IPS-11a (cell line): ENCODE data around the gene CARS2.

ENCODE experiments used
- H3K4me3 ChIP-seq: one replicate; pipeline ENCODE4 v1.5.1; 2013; ENCODE audit warnings: low read depth, low read length, control low read depth

CARS2 gene

DNA sequence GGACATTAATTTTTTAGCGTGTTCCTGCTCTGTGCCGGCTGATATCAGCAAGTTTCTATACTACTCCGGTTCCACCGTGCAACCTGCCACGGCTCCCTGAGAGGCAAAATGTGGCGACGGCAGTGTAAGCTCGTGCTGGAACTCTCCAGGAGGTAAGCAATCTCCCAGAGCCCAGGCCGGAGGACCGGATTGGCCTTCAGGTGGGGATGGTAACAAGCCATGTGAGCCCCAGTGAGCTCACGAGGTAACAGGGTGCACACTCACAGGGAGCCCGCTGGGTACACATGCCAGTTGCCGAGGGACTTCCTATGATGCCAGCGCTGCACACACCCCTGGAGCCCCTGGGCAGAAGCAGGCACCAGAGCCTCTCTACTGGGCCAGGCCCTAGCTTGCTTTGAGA lies 52.1 kb downstream of the CARS2 start:
- H3K4me3 ChIP-seq, result no peak overlapping the region

- H3K4me3 ChIP-seq, result no peak overlapping the region
Measured at GRCh38 chr13:110653271-110653670, 52.6 kb downstream of the CARS2 start.

DNA sequence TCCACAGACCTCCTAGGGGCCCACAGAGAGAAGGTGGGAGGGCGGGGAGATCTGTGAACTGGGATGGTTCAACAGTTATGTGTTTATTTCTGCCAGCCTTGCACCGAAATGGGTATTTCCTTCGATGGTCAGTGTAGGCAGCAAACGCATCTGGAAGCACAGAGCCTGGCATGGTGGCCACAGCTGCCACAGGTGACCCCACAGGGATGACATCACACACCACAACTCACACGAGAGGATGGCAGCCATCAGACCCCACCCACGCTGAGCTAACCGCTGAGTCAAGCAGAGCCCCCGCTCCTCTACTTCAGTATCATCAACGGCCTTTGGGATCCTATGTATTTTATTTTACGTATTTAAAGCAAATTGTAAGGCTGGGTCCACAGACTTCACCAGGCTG lies 53.2 kb downstream of the CARS2 start:
- H3K4me3 ChIP-seq, result no peak overlapping the region

DNA sequence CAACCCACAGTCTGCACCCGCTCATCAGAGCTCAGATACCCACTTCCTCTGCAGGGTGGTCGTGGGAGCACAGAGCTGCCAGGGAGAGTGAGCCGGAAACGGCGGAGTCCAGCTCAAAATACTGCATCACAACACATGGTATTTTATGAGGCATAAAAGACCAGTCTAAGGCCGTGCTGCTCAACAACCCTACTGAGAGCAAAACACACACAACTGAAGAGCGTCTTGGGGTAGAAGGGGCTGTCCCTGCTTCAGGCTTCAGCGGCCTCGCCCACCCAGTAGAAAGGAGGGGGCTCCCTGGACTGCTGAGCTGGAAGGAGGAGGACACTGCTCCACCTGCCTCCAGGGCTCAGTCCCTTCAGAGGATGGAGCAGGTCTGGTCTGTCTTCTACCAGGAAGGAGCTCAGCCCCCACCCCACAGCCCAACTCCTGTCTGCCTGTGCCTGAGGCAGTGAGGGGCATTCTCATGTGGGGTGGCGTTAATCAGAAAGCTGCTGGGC lies 53.6 kb downstream of the CARS2 start:
- no peak overlapping the region for H3K4me3 ChIP-seq

- H3K4me3 ChIP-seq, result no peak overlapping the region
Measured at GRCh38 chr13:110651726-110652230, 54.1 kb downstream of the CARS2 start.

GRCh38 chr13:110651271-110651670 lies 54.6 kb downstream of the CARS2 start:
- H3K4me3 ChIP-seq, result no peak overlapping the region

DNA sequence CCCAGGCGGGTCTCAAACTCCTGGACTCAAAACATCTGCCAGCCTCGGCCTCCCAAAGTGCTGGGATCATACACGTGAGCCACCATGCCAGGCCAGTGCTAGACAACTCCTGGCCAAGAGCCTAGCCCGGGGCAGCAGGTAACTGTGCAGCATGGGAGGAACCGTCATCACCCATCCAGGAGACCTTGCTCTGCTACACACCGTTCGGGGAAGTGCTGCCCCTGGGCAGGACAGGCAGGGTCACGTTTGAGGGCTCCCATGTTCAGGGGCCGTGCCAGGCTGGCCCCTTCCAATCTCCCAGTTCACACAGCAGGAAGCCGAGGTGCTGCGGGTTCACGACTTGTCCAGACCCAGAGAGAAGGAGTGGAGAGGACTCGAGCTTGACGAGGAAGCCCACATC lies 55.5 kb downstream of the CARS2 start:
- no peak overlapping the region for H3K4me3 ChIP-seq

GRCh38 chr13:110649551-110649950 lies 56.4 kb downstream of the CARS2 start:
- no peak overlapping the region for H3K4me3 ChIP-seq

GRCh38 chr13:110648848-110649421 lies 57.0 kb downstream of the CARS2 start:
- H3K4me3 ChIP-seq, result no peak overlapping the region

GRCh38 chr13:110648146-110648819 lies 57.6 kb downstream of the CARS2 start:
- no peak overlapping the region for H3K4me3 ChIP-seq

DNA sequence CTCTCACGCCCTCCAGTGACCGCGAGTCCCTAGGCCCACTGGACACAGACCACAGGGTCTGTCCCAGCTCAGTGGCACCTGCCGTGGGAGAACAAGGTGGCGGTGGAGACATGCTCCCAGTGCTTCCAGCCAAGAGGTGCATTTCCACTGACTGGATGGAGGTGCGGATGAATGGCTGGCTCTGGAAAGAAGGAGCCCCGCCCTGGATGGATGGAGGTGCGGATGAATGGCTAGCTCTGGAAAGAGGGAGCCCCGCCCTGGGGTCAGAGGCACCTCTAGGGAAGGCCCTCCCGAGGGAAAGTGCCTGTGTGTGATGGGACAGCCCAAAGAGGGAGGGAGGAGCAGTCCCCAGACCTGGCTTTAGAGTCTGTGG lies 58.6 kb downstream of the CARS2 start:
- no peak overlapping the region for H3K4me3 ChIP-seq

DNA sequence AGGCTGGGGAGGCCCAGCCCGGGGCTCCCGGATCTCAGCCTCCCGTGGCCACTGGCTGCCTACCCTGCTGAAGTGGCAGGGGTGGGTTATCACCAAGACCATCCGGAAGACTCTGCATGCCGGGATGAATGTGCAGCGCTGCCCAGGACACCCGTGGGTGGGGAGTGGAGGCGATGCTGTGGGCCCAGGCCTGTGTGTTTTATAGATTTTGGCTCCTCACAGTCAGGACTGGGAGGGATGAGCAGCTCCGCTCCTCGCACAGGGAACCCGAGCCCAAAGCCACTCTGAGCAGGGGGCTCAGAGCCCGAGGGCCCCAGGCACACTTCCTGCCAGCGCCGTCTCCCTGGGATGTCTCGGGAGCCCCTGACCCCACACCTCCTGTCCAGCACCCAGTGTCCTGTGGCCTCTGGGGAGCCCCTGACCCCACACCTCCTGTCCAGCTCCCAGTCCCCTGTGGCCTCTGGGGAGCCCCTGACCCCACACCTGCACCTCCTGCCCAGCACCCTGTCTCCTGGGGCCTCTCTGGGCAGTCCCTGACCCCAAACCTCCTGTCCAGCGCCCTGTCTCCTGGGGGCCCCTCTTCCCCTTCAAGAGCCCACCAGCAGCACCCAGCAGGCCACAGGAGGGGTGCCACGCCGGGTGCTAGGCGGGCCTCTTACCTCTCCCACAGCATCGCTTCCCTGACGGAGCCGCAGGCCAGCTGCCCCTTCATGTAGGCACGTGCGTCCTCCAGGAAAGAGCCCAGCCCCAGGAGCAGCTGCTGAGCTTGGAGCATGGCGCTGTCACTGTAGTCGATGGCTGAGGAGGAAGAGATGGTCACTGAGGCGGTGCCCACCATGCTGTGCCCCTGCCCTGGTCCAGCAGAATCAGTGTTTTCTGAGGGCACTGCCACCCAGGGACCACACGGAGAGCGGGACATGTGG lies 59.2 kb downstream of the CARS2 start:
- no peak overlapping the region for H3K4me3 ChIP-seq

DNA sequence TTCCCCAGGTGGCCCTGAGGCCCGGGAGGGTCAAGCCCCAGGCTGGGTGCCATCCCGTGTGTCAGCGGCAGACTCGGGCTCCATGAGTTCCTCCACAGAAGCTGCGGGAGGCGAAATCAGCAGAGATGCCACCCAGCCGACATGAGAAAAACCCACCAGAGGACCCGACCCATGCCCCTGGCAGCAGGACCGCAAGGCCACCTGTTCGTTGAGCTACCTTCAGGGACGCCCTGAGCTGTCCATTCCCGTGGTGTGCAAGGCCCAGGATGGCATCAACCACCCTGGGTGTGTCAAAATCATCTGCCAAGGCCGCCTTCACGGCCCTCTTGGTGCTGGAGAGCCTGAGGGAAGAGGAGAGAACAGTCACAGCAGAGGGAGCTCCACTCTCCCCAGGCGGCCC lies 60.2 kb downstream of the CARS2 start:
- no peak overlapping the region for H3K4me3 ChIP-seq

DNA sequence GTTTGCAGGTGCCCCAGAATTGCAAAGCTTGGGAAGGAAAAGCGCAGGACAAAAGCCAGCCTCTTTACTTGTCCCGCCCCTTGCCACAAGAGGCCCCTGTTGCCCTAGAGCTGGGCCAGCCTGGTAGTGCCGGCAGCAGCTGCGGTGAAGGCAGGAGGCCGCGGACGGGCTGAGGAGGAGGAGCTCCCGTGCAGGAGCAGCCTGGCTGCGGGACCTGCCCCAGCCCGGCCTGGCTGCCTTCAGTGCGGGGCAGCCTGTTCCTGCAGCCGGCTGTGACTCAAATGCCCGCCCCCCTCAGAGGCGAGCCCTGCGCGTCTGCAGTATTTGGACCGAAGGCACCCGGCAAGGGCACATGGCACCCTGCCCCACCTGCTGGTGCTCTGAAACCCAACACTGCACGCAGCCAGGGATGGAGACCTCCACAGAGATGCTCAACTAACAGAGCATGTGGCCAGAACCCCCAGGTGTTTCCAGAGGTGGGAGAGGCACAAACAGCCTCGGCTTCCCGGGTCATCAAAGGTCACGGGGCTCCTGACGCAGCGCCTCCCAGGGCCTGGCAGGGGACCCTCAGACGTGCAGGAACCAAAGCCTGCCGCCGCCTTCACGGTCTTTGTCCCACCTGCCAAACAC lies 60.9 kb downstream of the CARS2 start:
- no peak overlapping the region for H3K4me3 ChIP-seq

DNA sequence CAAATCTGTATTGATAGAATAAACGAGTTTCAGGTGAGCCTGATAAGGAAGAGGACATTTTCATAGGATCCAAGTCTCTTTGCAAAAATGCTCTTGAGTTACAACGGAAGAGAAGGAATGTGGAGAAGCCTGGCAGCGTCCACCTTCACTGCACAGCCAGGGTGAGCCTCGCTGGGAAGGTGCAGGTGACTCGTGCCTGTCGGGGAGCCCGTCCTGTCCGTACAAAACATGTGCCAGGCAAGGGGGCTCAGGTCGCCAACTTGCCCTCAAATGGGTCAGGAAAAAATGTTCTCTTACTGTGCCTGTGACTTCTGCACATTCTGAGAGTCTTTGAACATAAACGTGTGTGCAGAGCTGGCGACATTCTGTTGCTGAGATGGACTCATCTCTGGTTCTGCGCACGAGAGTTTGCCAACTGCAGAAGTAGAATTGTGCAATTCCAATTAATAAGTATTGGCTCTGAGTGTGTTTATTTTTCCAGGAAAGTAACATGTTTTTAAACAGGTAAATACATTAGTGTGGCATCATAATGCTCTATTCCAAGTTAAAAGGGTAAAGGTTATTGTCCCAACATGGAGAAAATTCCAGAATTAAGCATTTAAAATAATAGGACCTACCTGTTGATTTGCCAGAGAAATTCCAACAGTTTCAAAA lies 62.0 kb downstream of the CARS2 start:
- no peak overlapping the region for H3K4me3 ChIP-seq

GRCh38 chr13:110643324-110643723 lies 62.6 kb downstream of the CARS2 start:
- no peak overlapping the region for H3K4me3 ChIP-seq

- H3K4me3 ChIP-seq, result no peak overlapping the region
Measured at GRCh38 chr13:110642291-110642981, 63.5 kb downstream of the CARS2 start.

DNA sequence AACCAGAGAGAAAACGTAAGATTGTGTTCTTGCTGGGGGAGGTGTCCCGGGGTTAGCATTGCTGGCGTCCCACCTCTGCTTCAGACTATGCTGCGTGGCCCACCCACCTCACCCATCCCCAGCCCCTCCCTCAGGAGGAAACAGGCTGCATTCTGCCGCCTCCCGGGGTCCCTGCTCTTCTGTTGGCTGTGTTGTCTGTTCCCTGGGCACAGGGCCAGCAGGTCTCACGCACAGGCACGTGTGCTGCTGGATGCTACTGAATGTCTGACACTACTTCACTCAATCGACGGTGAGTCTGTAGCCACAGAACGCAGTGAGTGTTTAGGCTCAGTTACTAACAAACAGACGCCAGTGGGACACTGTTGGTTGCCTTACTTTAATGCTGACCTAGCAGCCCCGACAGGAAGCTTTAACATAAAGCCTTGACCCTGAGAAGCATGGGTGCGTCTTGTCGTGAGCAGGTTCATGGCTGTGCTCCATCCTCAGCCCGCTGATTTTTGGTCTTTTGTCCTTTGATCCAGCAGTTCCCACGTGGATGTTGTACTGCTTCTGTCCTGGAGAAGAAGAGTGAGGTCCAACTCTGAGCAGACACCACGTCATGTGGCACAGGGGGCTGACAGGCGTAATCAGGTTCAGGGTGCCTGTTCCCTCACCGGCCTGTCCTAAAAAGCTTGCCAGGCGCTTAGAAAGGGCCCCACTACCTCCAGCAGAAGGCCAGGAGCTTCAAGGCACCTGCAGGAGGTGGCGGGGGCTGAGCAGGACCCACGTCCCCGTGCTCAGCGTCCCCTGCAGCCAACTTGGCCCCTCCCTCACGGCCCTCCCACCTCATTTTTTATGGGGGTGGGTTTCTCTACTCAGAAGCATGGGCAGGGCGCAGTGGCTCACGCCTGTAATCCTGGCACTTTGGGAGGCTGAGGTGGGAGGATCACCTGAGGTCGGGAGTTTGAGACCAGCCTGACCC lies 64.6 kb downstream of the CARS2 start:
- H3K4me3 ChIP-seq, result no peak overlapping the region

DNA sequence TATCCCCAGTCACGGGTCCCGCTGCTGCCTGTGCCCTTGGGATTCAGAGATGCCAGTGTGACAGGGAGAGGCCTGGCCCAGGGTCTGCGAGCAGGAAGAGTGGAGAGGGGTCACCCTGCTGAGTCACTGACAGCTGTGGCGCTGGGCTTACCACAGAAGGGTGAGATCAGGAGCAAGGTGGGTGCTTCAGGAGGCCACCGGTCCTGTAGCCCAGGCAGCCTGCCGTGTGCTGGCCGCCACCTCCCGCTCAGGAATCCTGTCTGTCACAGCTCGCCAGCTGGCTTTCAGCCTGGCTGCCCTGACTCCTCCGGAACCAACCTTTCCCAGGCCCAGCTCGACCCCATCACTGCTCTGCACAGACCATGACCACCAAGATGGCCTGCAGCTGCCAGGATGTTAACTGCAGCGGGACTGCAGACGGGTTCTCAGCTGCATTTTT lies 65.3 kb downstream of the CARS2 start:
- H3K4me3 ChIP-seq, result no peak overlapping the region
